ENCODE data around the gene MFAP3.

MFAP3 gene

DNA sequence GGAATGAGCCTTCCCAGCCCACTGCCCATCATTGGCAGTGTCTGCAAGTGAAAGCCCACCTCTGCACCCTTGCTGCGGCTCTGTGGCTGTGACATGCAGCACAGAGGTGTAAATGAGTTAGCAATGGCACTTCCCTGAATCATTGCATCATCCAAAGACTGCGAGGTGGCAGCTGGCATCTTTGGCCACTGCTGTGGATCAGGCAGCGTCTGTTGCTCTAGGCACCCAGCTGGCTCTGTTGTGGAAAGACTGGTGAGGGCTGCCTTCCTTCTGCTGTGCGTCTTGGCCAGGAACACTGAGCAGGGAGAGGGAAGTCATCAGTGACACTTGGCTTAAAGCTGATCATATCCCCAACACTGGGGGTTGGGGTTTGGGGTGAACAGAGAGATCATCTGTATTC lies 64.5 kb downstream of the MFAP3 start:
- no peak overlapping the region for H3K4me3 ChIP-seq (ENCODE audit: low read depth, low read length)
- TF ChIP-seq, protein P1, sequence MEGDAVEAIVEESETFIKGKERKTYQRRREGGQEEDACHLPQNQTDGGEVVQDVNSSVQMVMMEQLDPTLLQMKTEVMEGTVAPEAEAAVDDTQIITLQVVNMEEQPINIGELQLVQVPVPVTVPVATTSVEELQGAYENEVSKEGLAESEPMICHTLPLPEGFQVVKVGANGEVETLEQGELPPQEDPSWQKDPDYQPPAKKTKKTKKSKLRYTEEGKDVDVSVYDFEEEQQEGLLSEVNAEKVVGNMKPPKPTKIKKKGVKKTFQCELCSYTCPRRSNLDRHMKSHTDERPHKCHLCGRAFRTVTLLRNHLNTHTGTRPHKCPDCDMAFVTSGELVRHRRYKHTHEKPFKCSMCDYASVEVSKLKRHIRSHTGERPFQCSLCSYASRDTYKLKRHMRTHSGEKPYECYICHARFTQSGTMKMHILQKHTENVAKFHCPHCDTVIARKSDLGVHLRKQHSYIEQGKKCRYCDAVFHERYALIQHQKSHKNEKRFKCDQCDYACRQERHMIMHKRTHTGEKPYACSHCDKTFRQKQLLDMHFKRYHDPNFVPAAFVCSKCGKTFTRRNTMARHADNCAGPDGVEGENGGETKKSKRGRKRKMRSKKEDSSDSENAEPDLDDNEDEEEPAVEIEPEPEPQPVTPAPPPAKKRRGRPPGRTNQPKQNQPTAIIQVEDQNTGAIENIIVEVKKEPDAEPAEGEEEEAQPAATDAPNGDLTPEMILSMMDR (IDR thresholded peaks at IDR 0.05; ENCODE audit: low read depth, low read length) = no peak

Measured in WI38 (cell line).